CD4-positive, CD25-positive, alpha-beta regulatory T cell (primary cell): ENCODE results near the gene OR13C5. TPM values are rescaled to one million over a fixed set of nuclear protein-coding genes. Genes with fewer than 3 reads are reported as not detected.

Experiments used
- ATAC-seq, 2 donors: fragments of 150-1000 bp; cut with Tn5 transposase; one replicate each; pipeline ENCODE4 v1.10.0; 2021; ENCODE audit warnings: low read depth in 2 of 2, moderate number of reproducible peaks in 2 of 2, moderate library complexity in 1 of 2
- DNase-seq, 3 donors: peaks; one replicate each; pipeline versions ENCODE4 v3.0.0 to v3.0.0-alpha.2; 2012 to 2022; ENCODE audit warnings: mixed read lengths in 1 of 3
- H3K27ac ChIP-seq: one replicate; pipeline ENCODE4 v1.7.0; 2013; ENCODE audit warnings: mild to moderate bottlenecking, low read length; ENCODE audit not compliant: insufficient read depth, poor library complexity, severe bottlenecking
- H3K27me3 ChIP-seq: one replicate; pipeline ENCODE4 v1.7.0; 2013; ENCODE audit warnings: low read length; ENCODE audit not compliant: control insufficient read depth, insufficient read depth
- H3K36me3 ChIP-seq: one replicate; pipeline ENCODE4 v1.7.0; 2013; ENCODE audit warnings: mild to moderate bottlenecking, low read length, moderate library complexity; ENCODE audit not compliant: control insufficient read depth, insufficient read depth
- H3K4me1 ChIP-seq: 2 replicates; pipeline ENCODE4 v1.7.0; 2013; ENCODE audit warnings: mild to moderate bottlenecking, low read length; ENCODE audit not compliant: insufficient read depth, control insufficient read depth, poor library complexity, severe bottlenecking
- H3K4me3 ChIP-seq: one replicate; pipeline ENCODE4 v1.7.0; 2013; ENCODE audit warnings: low read depth, mild to moderate bottlenecking, low read length, moderate library complexity
- H3K9me3 ChIP-seq, 2 experiments: 1 replicate in 1 of 2; 2 replicates in 1 of 2; pipeline ENCODE4 v1.7.0; 2013; ENCODE audit warnings: low read length in 2 of 2, mild to moderate bottlenecking in 1 of 2, moderate library complexity in 1 of 2; ENCODE audit not compliant: control insufficient read depth in 2 of 2
- H3K27ac Mint-ChIP-seq, 3 donors: one replicate each; pipeline ENCODE4 v1.8.0; 2020 to 2022; ENCODE audit warnings: mild to moderate bottlenecking in 3 of 3, mixed read lengths in 3 of 3, moderate library complexity in 2 of 3
- H3K27me3 Mint-ChIP-seq: one replicate; pipeline ENCODE4 v1.8.0; 2022; ENCODE audit warnings: mild to moderate bottlenecking, mixed read lengths
- H3K36me3 Mint-ChIP-seq: one replicate; pipeline ENCODE4 v1.8.0; 2020; ENCODE audit warnings: mixed read lengths
- H3K4me1 Mint-ChIP-seq, 4 donors: one replicate each; pipeline ENCODE4 v1.8.0; 2020 to 2022; ENCODE audit warnings: mixed read lengths in 4 of 4, mild to moderate bottlenecking in 1 of 4
- H3K4me3 Mint-ChIP-seq, 4 donors: one replicate each; pipeline ENCODE4 v1.8.0; 2020 to 2022; ENCODE audit warnings: mild to moderate bottlenecking in 4 of 4, mixed read lengths in 4 of 4, moderate library complexity in 3 of 4
- H3K9me3 Mint-ChIP-seq, 7 donors: one replicate each; pipeline ENCODE4 v1.8.0; 2020 to 2022; ENCODE audit warnings: mixed read lengths in 7 of 7, mild to moderate bottlenecking in 3 of 7, moderate library complexity in 2 of 7
- polyA plus RNA-seq, 4 donors: library from polyadenylated mRNA; unstranded; fragments of 300-500 nt; fragmentation: Illumina TruSeq; gene quantifications; one replicate each; pipeline ENCODE4 v1.2.3, GENCODE V29; 2021
- total RNA-seq: library from RNA; stranded (reverse); gene quantifications from one replicate; pipeline ENCODE4 v1.2.3, GENCODE V29; 2022

Gene OR13C5
- total and polyA plus RNA-seq, 5 donors from 2014 or later, result not detected

DNA sequence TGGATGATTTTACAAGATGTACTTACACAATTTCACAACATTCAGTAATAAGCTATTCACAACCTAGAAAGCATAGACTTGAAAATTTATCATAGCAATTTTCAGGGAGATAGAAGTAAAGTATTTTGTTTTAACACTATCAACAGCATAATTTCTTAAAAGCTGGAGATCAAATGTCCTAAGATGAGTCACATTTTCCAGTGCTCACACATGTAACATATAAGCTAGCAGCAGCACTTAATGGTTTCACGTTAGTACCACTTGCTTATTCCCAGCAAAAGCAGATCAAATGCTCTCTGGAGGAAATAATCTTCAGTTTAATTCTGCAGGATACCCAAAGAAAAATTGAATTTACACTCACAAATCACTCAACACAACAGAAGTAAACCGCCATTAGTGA, 23.8 kb downstream of the OR13C5 start:
- ATAC-seq, result no peak
- H3K9me3 Mint-ChIP-seq, result peaks cover 0 to 14% (median 6%) of the 10 kb centered on the region in 7 donors
- H3K27ac Mint-ChIP-seq, result no peak overlapping the region
- Histone ChIP-seq H3K4me3 (no peak overlapping the region), H3K27ac (no peak overlapping the region), H3K36me3 (no peaks in the 10 kb centered on the region), H3K4me1 (no peaks in the 10 kb centered on the region), H3K27me3 (no peaks in the 10 kb centered on the region), H3K9me3 (peaks cover 0 to 3% of the 10 kb centered on the region in 2 experiments)
- no peaks in the 10 kb centered on the region for H3K4me1 Mint-ChIP-seq
- no peak overlapping the region for H3K4me3 Mint-ChIP-seq
- peaks cover 4% of the 10 kb centered on the region for H3K27me3 Mint-ChIP-seq
- DNase-seq, result no peak
- H3K36me3 Mint-ChIP-seq, result no peaks in the 10 kb centered on the region

DNA sequence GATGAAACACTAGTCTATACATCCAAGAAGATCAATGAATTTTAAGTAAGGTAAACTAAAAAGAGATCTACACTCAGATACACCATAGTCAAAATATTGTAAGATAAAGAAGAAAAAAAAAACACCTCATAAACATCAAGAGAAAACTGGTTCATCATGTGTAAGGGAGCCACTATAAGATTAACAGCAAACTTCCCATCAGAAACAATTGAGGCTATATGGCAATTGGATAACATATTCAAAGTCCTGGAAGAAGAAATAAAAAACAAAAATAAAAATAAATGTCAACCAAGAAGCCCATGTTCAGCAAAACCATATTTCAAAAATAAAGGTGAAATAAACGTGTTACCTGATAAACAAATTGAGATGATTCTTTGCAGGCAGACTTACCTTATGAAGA, 26.6 kb downstream of the OR13C5 start:
- H3K4me1 Mint-ChIP-seq, result no peaks in the 10 kb centered on the region
- H3K4me3 Mint-ChIP-seq, result no peak overlapping the region
- H3K36me3 Mint-ChIP-seq, result no peaks in the 10 kb centered on the region
- peaks cover 0 to 14% (median 6%) of the 10 kb centered on the region in 7 donors for H3K9me3 Mint-ChIP-seq
- no peaks in the 10 kb centered on the region for H3K27me3 Mint-ChIP-seq
- no peaks in the 10 kb centered on the region for H3K4me1 ChIP-seq
- ATAC-seq, result no peak
- H3K27me3 ChIP-seq, result no peaks in the 10 kb centered on the region
- H3K4me3 ChIP-seq, result no peak overlapping the region
- no peak overlapping the region for H3K27ac ChIP-seq
- DNase-seq, result no peak
- H3K36me3 ChIP-seq, result no peaks in the 10 kb centered on the region
- H3K9me3 ChIP-seq, result peaks cover 0 to 3% of the 10 kb centered on the region in 2 experiments
- no peak overlapping the region for H3K27ac Mint-ChIP-seq

DNA sequence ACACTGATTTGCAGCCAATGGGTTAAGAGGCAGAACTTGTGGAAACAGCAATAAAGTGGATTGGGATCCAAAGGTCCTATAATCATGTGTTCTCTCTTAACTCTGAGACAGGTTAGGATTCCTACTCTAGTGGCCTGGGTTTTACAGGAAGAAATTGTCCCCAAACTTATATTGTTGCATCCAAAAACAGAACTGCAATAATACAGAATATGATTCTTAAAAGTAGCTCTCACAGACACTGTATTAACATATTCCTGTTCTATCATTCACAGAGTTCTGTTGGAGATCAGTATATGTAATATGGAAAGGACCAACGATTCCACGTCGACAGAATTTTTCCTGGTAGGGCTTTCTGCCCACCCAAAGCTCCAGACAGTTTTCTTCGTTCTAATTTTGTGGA, 30.3 kb downstream of the OR13C5 start, which contains the start of gene OR13C8:
Gene OR13C8, plus strand, starts transcription at position 301 of the 400 bp plus-strand sequence. Its CDS starts 0 bp downstream, at position 301.
- H3K27me3 ChIP-seq, result no peaks in the 10 kb centered on the region
- H3K9me3 Mint-ChIP-seq, result peaks cover 0 to 14% (median 4%) of the 10 kb centered on the region in 7 donors
- no peaks in the 10 kb centered on the region for H3K4me1 ChIP-seq
- H3K27ac Mint-ChIP-seq, result no peak within 1 kb of the TSS
- H3K27ac ChIP-seq, result no peak within 1 kb of the TSS
- no peaks in the 10 kb centered on the region for H3K36me3 Mint-ChIP-seq
- H3K36me3 ChIP-seq, result no peaks in the 10 kb centered on the region
- DNase-seq (no peak), ATAC-seq (no peak)
- no peak within 1 kb of the TSS for H3K4me3 ChIP-seq
- peaks cover 0 to 3% of the 10 kb centered on the region in 2 experiments for H3K9me3 ChIP-seq
- no peak within 1 kb of the TSS for H3K4me3 Mint-ChIP-seq
- H3K27me3 Mint-ChIP-seq, result no peaks in the 10 kb centered on the region
- no peaks in the 10 kb centered on the region for H3K4me1 Mint-ChIP-seq

DNA sequence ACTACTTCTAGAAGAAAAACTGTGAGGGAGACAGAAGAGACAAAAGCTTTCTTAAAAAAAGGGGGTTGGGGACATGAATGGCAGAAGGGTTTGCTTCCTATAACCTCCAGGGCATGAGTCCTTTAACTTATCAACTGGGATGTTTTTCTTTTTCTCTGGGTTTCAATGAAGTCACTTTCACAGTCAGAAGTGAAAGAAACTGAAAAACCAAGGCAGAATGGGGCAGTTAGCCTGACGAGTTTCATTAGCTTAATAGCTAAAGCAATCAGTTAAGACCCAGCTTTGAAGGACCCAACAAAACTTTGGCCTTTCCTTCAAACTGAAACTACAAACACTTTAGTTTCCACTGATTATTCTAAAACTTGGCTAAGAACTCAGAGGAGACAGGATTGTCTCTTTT, 34.9 kb downstream of the OR13C5 start:
- Mint-ChIP-seq H3K9me3 (peaks cover 0 to 4% (median 0%) of the 10 kb centered on the region in 7 donors), H3K27ac (no peak overlapping the region), H3K4me3 (no peak overlapping the region), H3K36me3 (no peaks in the 10 kb centered on the region), H3K27me3 (no peaks in the 10 kb centered on the region), H3K4me1 (no peaks in the 10 kb centered on the region)
- H3K9me3 ChIP-seq, result no peaks in the 10 kb centered on the region
- no peaks in the 10 kb centered on the region for H3K4me1 ChIP-seq
- no peak for ATAC-seq
- DNase-seq, result no peak
- no peak overlapping the region for H3K4me3 ChIP-seq
- H3K27ac ChIP-seq, result no peak overlapping the region
- no peaks in the 10 kb centered on the region for H3K36me3 ChIP-seq
- H3K27me3 ChIP-seq, result no peaks in the 10 kb centered on the region

DNA sequence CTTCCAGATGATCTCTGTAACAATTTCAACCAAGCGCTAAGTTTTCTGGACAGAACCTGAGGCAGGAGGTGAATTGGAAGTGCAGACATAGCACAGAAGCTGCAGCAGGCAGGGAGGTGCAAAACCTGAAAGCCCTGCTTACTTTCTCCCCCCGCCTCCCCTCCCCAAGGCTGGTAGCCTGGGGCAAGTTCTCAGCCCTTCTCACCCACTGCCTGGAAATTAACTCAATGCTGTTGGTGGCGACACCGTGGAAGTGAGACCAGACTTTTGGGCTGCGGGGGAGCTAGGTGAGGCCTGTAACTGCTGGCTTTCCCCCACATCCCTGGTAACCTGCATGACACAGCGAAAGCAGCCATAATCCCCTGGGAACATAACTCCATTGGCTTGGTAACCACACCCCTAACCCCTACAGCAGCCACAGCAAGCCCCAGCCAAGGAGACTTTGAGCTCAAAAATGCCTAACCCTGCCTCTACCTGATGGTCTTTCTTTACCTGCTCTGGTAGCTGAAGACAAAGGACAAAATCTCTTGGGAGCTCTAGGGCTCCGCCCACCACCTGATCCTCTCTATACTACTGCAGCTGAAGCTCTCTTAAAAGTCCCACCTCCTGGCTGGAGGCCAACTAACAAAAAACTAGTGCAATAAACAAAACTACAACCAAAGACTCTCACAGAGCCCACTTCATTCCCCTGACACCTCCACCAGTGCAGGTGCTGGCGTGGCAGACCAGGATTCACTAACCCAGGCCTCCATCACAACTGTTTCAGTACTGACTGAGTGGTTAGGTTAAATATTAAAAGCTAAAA, 42.2 kb downstream of the OR13C5 start:
- H3K27me3 ChIP-seq, result no peaks in the 10 kb centered on the region
- no peaks in the 10 kb centered on the region for H3K4me1 Mint-ChIP-seq
- no peaks in the 10 kb centered on the region for H3K4me1 ChIP-seq
- no peaks in the 10 kb centered on the region for H3K9me3 ChIP-seq
- no peak overlapping the region for H3K4me3 ChIP-seq
- no peaks in the 10 kb centered on the region for H3K36me3 ChIP-seq
- DNase-seq, result no peak
- no peak for ATAC-seq
- no peaks in the 10 kb centered on the region for H3K36me3 Mint-ChIP-seq
- H3K27ac Mint-ChIP-seq, result no peak overlapping the region
- H3K27me3 Mint-ChIP-seq, result no peaks in the 10 kb centered on the region
- H3K9me3 Mint-ChIP-seq, result peaks cover 0 to 13% (median 7%) of the 10 kb centered on the region in 7 donors
- no peak overlapping the region for H3K4me3 Mint-ChIP-seq
- no peak overlapping the region for H3K27ac ChIP-seq

DNA sequence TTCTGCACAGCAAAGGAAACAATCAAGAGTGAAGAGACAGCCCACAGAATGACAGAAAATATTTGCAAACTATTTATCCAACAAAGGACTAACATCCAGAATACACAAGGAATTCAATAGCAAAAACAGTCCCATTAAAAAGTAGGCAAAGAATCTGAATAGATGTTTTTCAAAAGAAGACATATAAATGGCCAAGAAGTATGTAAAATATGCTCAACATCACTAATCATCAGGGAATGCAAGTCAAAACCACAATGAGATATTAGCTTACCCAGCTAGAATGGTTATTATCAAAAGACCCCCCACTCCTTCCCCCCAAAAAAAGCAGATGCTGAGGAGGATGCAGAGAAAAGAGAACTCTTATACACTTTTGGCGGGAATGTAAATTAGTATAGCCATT, 43.7 kb downstream of the OR13C5 start:
- H3K27ac ChIP-seq, result no peak overlapping the region
- Mint-ChIP-seq H3K36me3 (no peaks in the 10 kb centered on the region), H3K27ac (no peak overlapping the region), H3K9me3 (peaks cover 0 to 13% (median 7%) of the 10 kb centered on the region in 7 donors), H3K27me3 (no peaks in the 10 kb centered on the region), H3K4me3 (no peak overlapping the region), H3K4me1 (no peaks in the 10 kb centered on the region)
- no peaks in the 10 kb centered on the region for H3K27me3 ChIP-seq
- no peaks in the 10 kb centered on the region for H3K4me1 ChIP-seq
- H3K36me3 ChIP-seq, result no peaks in the 10 kb centered on the region
- no peak overlapping the region for H3K4me3 ChIP-seq
- H3K9me3 ChIP-seq, result no peaks in the 10 kb centered on the region
- DNase-seq (no peak), ATAC-seq (no peak)

DNA sequence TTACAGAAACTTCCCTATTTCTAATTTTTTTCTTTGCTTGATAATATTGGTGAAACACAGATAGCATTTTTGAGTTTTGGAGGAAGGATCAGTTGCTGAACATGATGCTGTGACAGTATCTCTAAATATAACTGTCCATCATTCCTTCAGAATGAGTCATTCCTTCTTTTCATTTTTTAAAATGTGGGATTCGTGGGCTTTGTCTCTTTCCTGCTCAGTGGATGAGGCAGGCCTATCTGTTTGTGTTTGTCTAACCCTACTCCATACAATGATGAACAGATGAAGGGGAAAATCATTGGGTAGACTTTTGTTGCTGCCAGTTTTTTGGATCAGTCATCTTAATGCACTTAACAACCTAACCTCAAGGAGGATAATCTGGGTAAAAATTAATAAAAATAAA, 46.0 kb downstream of the OR13C5 start:
- Histone ChIP-seq H3K4me3 (no peak overlapping the region), H3K27me3 (no peaks in the 10 kb centered on the region), H3K36me3 (no peaks in the 10 kb centered on the region), H3K4me1 (no peaks in the 10 kb centered on the region), H3K9me3 (no peaks in the 10 kb centered on the region), H3K27ac (no peak overlapping the region)
- ATAC-seq (no peak), DNase-seq (no peak)
- Mint-ChIP-seq H3K4me3 (no peak overlapping the region), H3K27ac (no peak overlapping the region), H3K9me3 (peaks cover 0 to 12% (median 4%) of the 10 kb centered on the region in 7 donors), H3K4me1 (no peaks in the 10 kb centered on the region), H3K27me3 (no peaks in the 10 kb centered on the region), H3K36me3 (no peaks in the 10 kb centered on the region)
